ENCODE results near the gene SLC26A4. TPM values are rescaled to one million over a fixed set of nuclear protein-coding genes. Genes with fewer than 3 reads are reported as not detected.

The SLC26A4 gene
- total RNA-seq, 4 donors from 2014 or later, result 1.2 to 4.4 (median 1.7) TPM; not detected in 1

GRCh38 chr7:107642501-107642900 is 18.1 kb upstream of the SLC26A4 start:
- Histone ChIP-seq H3K27ac (no peak overlapping the region), H3K9me3 (no peaks in the 10 kb centered on the region), H3K4me3 (no peak overlapping the region), H3K27me3 (no peaks in the 10 kb centered on the region), H3K4me1 (no peaks in the 10 kb centered on the region), H3K36me3 (no peaks in the 10 kb centered on the region)
- intact Hi-C loops (cut with DNase I; ENCODE audit: low total_unique reads), result no loop called here
- no peak for DNase-seq
- TF ChIP-seq CTCF (IDR thresholded peaks at IDR 0.05) (no peak), POLR2A (IDR thresholded peaks at IDR 0.05) (no peak)

GRCh38 chr7:107643407-107643806 is 17.2 kb upstream of the SLC26A4 start:
- no peaks in the 10 kb centered on the region for H3K4me1 ChIP-seq
- no peaks in the 10 kb centered on the region for H3K9me3 ChIP-seq
- DNase-seq, result no peak
- no peak overlapping the region for H3K27ac ChIP-seq
- no peaks in the 10 kb centered on the region for H3K36me3 ChIP-seq
- intact Hi-C loops (cut with DNase I; ENCODE audit: low total_unique reads), result no loop called here
- H3K27me3 ChIP-seq, result no peaks in the 10 kb centered on the region
- no peak overlapping the region for H3K4me3 ChIP-seq
- TF ChIP-seq CTCF (IDR thresholded peaks at IDR 0.05), result no peak
- TF ChIP-seq POLR2A (IDR thresholded peaks at IDR 0.05), result no peak

GRCh38 chr7:107643938-107644308 is 16.7 kb upstream of the SLC26A4 start:
- no peaks in the 10 kb centered on the region for H3K27me3 ChIP-seq
- H3K9me3 ChIP-seq, result no peaks in the 10 kb centered on the region
- no peaks in the 10 kb centered on the region for H3K36me3 ChIP-seq
- H3K27ac ChIP-seq, result peak overlapping the region in 1 of 2 donors; percentile 39
- no peak for DNase-seq
- no peak overlapping the region for H3K4me3 ChIP-seq
- H3K4me1 ChIP-seq, result no peaks in the 10 kb centered on the region
- intact Hi-C loops (cut with DNase I; ENCODE audit: low total_unique reads), result no loop called here
- TF ChIP-seq CTCF (IDR thresholded peaks at IDR 0.05), result no peak
- TF ChIP-seq POLR2A (IDR thresholded peaks at IDR 0.05), result no peak

DNA sequence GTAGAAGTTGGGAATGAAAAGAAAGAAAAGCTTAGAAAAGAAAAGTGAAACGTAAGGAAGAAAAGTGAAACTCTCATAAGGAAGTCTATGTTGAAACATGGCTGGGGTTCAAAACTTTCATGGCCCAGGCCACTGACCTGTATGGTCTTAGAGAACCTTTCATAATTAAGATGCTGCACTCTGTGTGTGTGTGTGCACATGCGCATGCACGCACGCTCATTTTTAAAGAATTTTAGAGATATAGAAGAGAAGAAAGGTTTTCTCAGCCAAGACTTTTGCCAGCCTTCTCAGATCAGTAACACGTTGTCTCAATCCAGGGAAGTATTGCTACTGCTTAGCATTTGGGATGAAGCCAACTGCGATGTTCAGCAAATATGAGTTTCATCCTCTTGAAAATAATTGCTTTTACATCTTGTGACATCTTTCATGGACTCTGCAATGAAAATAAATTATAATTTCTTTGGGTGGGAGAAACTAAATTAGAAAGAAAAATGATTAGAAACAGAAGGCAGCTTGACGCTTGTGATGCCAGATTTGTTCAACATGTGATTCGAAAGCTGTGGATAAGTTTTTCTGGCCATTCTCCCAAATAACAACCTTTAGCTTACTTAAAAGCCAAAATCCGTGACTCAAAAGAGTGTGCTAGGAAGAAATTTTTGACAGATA is 16.2 kb upstream of the SLC26A4 start:
- no peaks in the 10 kb centered on the region for H3K4me1 ChIP-seq
- no peaks in the 10 kb centered on the region for H3K27me3 ChIP-seq
- TF ChIP-seq POLR2A (IDR thresholded peaks at IDR 0.05) (no peak), CTCF (IDR thresholded peaks at IDR 0.05) (no peak)
- intact Hi-C loops (cut with DNase I; ENCODE audit: low total_unique reads), result no loop called here
- H3K9me3 ChIP-seq, result no peaks in the 10 kb centered on the region
- H3K36me3 ChIP-seq, result no peaks in the 10 kb centered on the region
- peak; percentile 51 to 52 for DNase-seq
- H3K27ac ChIP-seq, result peak overlapping the region in 1 of 2 donors; percentile 39
- no peak overlapping the region for H3K4me3 ChIP-seq

- no peak for DNase-seq
- Histone ChIP-seq H3K4me1 (no peaks in the 10 kb centered on the region), H3K27ac (no peak overlapping the region), H3K4me3 (no peak overlapping the region), H3K9me3 (no peaks in the 10 kb centered on the region), H3K36me3 (no peaks in the 10 kb centered on the region), H3K27me3 (no peaks in the 10 kb centered on the region)
- no peak for TF ChIP-seq CTCF (IDR thresholded peaks at IDR 0.05)
- no peak for TF ChIP-seq POLR2A (IDR thresholded peaks at IDR 0.05)
- intact Hi-C loops (cut with DNase I; ENCODE audit: low total_unique reads), result no loop called here
Measured at GRCh38 chr7:107652642-107653041, 8.0 kb upstream of the SLC26A4 start.
